Measurements from ENCODE around the gene NFATC2.

Gene NFATC2

DNA sequence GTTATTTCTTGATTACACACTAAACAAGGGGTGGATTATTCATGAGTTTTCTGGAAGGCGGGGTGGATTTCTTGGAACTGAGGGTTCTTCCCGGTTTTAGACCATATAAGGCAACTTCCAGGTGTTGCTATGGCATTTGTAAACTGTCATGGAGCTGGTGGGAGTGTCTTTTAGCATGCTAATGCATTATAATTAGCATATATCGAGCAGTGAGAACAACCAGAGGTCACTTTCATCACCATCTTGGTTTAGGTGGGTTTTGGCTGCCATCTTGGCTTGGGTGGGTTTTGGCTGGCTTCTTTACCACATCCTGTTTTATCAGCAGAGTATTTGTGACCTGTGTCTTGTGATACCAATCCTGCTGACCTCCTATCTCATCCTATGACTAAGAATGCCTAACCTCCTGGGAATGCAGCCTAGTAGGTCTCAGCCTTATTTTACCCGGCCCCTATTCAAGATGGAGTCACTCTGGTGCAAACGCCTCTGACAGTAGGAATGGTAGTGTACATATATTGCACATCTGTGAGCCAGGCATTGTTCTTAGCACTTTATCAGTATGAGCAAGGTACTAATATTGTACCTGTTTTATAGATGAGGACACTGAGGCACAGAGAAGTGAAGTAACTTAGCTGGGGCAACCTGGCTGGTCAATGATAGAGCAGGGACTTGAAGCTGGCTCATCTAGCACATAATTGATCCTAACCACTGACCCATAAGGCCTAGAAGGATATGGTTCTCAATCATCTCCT is 203.7 kb downstream of the NFATC2 start:
- DNase-seq (ENCODE audit: low spot score) (peak; percentile 77), FAIRE-seq (no peak)

DNA sequence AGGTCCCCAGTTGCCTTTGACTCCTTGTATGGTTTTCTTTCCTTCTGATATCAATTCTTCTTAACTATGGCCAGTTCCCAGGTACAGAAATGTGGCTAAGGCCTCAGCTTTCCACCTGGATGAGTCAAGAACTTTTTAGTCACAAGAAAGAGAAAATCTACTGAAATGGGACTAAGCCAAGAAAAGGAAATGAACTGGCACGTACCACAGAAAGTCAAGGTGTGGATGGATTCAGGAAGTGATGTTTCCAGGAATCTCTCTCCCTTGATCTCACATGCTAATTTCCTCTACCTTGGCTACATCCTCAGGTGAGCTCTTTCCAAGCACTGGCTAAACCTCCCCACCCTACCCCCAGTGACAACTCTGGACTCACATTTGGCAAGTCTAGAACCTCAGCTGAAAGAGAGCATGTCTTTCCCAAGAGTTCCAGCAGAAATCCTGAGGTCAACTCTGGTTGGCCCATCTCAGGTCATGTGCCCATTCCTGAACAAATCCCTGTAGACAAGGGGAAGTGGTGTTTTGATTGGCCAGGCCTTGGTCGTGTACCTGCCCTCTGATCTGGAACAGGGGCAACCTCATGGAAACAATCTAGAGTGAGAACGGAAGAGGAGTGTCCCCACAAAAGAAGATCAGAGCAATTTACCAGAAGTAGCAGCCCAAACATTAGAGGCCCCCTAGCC is 205.3 kb downstream of the NFATC2 start:
- no peak for FAIRE-seq

More for the DNA sequence above, 205.3 kb downstream of the NFATC2 start:
- no peak for DNase-seq (ENCODE audit: low spot score)

All from RCC 7860 (cell line).